Gastrocnemius medialis (tissue), 4 donors: Measurements from ENCODE around the gene CEP126. TPM values are rescaled to one million over a fixed set of nuclear protein-coding genes. Genes with fewer than 3 reads are reported as not detected.

Experiments
- ATAC-seq, 2 donors: fragments of 150-250 bp; one replicate each; pipeline ENCODE4 v1.9.1; 2016
- DNase-seq, 2 donors: peaks; one replicate each; pipeline ENCODE4 v3.0.0-alpha.2; 2019
- H3K27ac ChIP-seq, 4 donors: fragments of 200-600 bp; sonication (generic); 1 replicate in 1 of 4; 2 replicates in 3 of 4; pipeline ENCODE4 v1.5.1; 2016 to 2018; ENCODE audit warnings: mild to moderate bottlenecking in 2 of 4, moderate library complexity in 1 of 4
- H3K27me3 ChIP-seq, 3 donors: fragments of 200-600 bp; sonication (generic) in 2 of 3; 1 replicate in 1 of 3; 2 replicates in 2 of 3; pipeline versions ENCODE4 v1.5.1 to v1.6.0; 2016 to 2019; ENCODE audit warnings: mild to moderate bottlenecking in 1 of 3, moderate library complexity in 1 of 3
- H3K36me3 ChIP-seq, 2 donors: fragments of 200-600 bp; sonication (generic) in 1 of 2; one replicate each; pipeline ENCODE4 v1.5.1; 2017 to 2018
- H3K4me1 ChIP-seq, 2 donors: fragments of 200-600 bp; sonication (generic) in 1 of 2; one replicate each; pipeline ENCODE4 v1.5.1; 2016 to 2017; ENCODE audit warnings: mild to moderate bottlenecking in 2 of 2
- H3K4me3 ChIP-seq, 4 donors: fragments of 200-600 bp; sonication (generic) in 3 of 4; 1 replicate in 1 of 4; 2 replicates in 3 of 4; pipeline ENCODE4 v1.5.1; 2016 to 2019; ENCODE audit warnings: mild to moderate bottlenecking in 2 of 4
- H3K9me3 ChIP-seq, 3 donors: fragments of 200-600 bp; sonication (generic) in 2 of 3; 1 replicate in 1 of 3; 2 replicates in 2 of 3; pipeline ENCODE4 v1.5.1; 2016 to 2019
- POLR2A ChIP-seq, 2 donors: fragments of 450-650 bp; IDR thresholded peaks; one replicate each; pipeline ENCODE4 v1.6.1; 2017; ENCODE audit warnings: antibody characterized with exemption in 2 of 2, mild to moderate bottlenecking in 2 of 2, moderate library complexity in 2 of 2
- in situ Hi-C, 4 donors: fragments of 200-750 bp; cut with MboI; loops; one replicate each; pipeline versions ENCODE4 v1.15.0 to v1.8.0; 2017; ENCODE audit warnings: low sequenced_read_pairs in 4 of 4
- intact Hi-C: fragments of 100-400 bp; cut with DNase I; formaldehyde crosslinking; loops from one replicate; pipeline ENCODE4 v1.15.1; 2023; ENCODE audit warnings: low total_unique reads
- total RNA-seq, 4 donors: library from RNA; depleted of rRNA; stranded (reverse); fragments of >200 nt; gene quantifications; one replicate each; pipeline versions ENCODE4 v1.1.0 to v1.2.3, GENCODE V29; 2016
- TF ChIP-seq, protein P1 (sequence below), 5 experiments: fragments of 450-650 bp in 3 of 5; fragments of 200-600 bp in 2 of 5; sonication (generic) in 2 of 5; IDR thresholded peaks in 4 of 5; conservative IDR thresholded peaks in 1 of 5; 1 replicate in 4 of 5; 2 replicates in 1 of 5; pipeline ENCODE4 v1.5.1; 2016 to 2019; ENCODE audit warnings: antibody characterized with exemption in 5 of 5, mild to moderate bottlenecking in 3 of 5, moderate library complexity in 3 of 5

Gene CEP126
- total RNA-seq, 4 donors from 2014 or later = 0.42 to 0.63 (median 0.55) TPM

DNA sequence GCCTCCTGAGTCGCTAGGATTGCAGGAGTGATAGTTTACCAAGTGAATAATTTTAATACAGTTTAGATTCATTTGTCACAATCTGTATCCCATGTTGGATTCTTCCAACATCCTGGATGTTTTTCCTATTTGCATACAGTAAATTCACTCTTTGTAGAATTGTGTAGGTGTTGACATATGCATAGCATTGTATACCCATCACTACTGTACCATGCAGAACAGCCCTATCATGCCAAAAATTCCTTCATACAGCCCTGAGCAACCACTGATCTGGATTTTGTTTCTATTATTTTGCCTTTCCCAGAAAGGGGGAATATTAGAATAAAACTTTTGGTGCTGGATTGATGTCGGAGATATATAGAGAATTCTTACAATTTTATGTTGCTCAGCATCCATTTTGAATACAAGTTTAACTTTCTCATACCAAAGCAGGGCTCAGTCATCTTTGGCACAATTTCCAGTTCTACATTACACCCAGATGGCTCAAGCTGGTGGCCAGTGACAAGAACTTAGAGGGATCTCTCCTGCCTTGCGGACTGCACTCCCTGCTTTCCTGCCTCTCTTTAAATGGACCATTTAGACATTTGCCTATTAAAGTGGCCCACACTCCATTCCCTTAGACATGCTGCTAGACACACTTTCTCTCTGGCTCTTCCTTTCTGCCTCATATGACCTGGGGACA, 87.0 kb downstream of the CEP126 start:
- H3K27me3 ChIP-seq = no peaks in the 10 kb centered on the region
- H3K9me3 ChIP-seq = no peaks in the 10 kb centered on the region
- no peak overlapping the region for H3K27ac ChIP-seq
- no peaks in the 10 kb centered on the region for H3K4me1 ChIP-seq
- intact Hi-C loops = no loop called here
- no peak overlapping the region for H3K4me3 ChIP-seq
- ATAC-seq (no peak), DNase-seq (no peak)
- no peak for TF ChIP-seq POLR2A (IDR thresholded peaks at IDR 0.05)
- TF ChIP-seq, protein P1, sequence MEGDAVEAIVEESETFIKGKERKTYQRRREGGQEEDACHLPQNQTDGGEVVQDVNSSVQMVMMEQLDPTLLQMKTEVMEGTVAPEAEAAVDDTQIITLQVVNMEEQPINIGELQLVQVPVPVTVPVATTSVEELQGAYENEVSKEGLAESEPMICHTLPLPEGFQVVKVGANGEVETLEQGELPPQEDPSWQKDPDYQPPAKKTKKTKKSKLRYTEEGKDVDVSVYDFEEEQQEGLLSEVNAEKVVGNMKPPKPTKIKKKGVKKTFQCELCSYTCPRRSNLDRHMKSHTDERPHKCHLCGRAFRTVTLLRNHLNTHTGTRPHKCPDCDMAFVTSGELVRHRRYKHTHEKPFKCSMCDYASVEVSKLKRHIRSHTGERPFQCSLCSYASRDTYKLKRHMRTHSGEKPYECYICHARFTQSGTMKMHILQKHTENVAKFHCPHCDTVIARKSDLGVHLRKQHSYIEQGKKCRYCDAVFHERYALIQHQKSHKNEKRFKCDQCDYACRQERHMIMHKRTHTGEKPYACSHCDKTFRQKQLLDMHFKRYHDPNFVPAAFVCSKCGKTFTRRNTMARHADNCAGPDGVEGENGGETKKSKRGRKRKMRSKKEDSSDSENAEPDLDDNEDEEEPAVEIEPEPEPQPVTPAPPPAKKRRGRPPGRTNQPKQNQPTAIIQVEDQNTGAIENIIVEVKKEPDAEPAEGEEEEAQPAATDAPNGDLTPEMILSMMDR (IDR thresholded peaks at IDR 0.05 in 4 of 5, conservative IDR thresholded peaks at IDR 0.05 in 1 of 5) = no peak
- H3K36me3 ChIP-seq = no peaks in the 10 kb centered on the region
- in situ Hi-C loops = loop anchor here (10.0 to 25.0 kb wide), 3 partner anchors 137 to 539 kb away; no protein-coding TSS in a partner anchor

DNA sequence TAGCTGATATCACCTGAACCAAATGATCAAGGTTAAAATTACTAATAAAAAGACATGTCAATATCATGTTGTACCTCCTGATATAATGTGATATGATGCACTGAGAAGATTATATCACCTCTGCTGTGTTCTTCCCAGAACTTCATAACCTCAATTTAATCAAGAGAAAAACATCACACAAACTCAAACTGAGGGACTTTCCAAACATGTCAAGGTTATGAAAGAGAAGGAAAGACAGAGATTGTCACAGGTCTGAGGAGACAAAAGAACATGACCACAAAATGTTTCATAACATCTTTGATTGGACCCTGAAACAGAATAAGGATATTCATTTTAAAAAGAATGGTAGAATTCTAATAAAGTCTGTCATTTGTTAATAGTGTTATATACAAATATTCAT, 89.4 kb downstream of the CEP126 start:
- Histone ChIP-seq H3K27me3 (no peaks in the 10 kb centered on the region), H3K4me3 (no peak overlapping the region), H3K36me3 (no peaks in the 10 kb centered on the region), H3K9me3 (no peaks in the 10 kb centered on the region), H3K4me1 (no peaks in the 10 kb centered on the region), H3K27ac (no peak overlapping the region)
- DNase-seq = no peak
- ATAC-seq = no peak
- TF ChIP-seq POLR2A (IDR thresholded peaks at IDR 0.05) = no peak
- TF ChIP-seq, protein P1 (IDR thresholded peaks at IDR 0.05 in 4 of 5, conservative IDR thresholded peaks at IDR 0.05 in 1 of 5) = no peak
- in situ Hi-C loops (loop anchor here (10.0 to 25.0 kb wide), 3 partner anchors 139 to 542 kb away; no protein-coding TSS in a partner anchor), intact Hi-C loops (no loop called here)

DNA sequence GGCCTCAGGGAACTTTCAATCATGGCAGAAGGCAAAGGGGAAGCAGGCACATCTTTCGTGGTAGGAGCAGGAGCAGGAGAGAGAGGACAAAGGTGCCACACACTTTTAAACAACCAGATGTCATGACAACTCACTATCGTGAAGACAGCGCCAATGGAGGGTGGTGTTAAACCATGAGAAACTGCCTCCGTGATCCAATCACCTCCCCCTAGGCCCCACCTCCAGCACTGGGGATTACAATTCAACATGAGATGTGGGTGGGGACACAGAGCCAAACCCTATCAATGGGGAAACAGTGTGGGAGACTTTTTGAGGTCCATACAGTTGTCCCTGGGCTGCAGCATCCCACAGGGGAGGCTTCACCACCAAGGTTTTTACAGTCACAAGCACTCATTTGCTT, 90.5 kb downstream of the CEP126 start:
- in situ Hi-C loops (loop anchor here (10.0 to 25.0 kb wide), 3 partner anchors 141 to 543 kb away; no protein-coding TSS in a partner anchor), intact Hi-C loops (no loop called here)
- Histone ChIP-seq H3K9me3 (no peaks in the 10 kb centered on the region), H3K4me1 (no peaks in the 10 kb centered on the region), H3K36me3 (no peaks in the 10 kb centered on the region), H3K4me3 (no peak overlapping the region), H3K27ac (no peak overlapping the region), H3K27me3 (no peaks in the 10 kb centered on the region)
- TF ChIP-seq POLR2A (IDR thresholded peaks at IDR 0.05) = no peak
- TF ChIP-seq, protein P1 (IDR thresholded peaks at IDR 0.05 in 4 of 5, conservative IDR thresholded peaks at IDR 0.05 in 1 of 5) = no peak
- ATAC-seq (no peak), DNase-seq (no peak)

DNA sequence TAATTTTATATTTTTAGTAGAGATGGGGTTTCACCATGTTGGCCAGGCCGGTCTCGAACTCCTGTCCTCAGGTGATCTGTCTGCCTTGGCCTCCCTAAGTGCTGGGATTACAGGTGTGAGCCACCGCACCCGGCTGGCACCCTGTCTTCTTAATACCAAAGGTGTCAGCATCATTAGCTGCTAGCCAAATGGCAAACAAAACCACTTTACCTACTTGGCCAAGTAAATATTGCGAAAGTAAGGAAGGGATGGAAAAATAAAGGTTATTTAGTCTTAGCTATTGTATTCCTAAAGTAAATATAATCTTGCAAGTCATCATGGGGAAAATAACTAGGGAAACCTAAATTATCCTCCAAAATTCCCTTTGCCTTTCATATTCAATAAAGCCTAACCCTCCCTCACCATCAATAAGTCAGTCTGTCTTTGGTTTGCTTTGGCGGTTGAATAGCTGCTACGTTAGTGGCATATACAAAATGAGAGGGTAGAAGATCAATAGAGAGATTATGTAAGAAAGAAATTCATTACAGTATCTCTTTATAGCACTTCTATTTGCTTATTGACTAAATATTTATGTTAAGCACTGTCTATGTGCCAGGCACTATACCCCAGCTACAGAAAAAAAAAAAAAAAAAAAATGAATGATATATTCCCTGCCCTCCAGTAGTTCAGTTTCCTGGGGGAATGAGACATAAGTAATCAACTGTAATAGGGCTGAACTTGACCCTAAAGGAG, 92.2 kb downstream of the CEP126 start:
- intact Hi-C loops (loop anchor here (1.0 to 2.0 kb wide), 2 partner anchors 147 to 262 kb away; no protein-coding TSS in a partner anchor), in situ Hi-C loops (loop anchor here (10.0 to 25.0 kb wide), 3 partner anchors 142 to 545 kb away; no protein-coding TSS in a partner anchor)
- DNase-seq (no peak), ATAC-seq (no peak)
- no peak for TF ChIP-seq POLR2A (IDR thresholded peaks at IDR 0.05)
- TF ChIP-seq, protein P1 (IDR thresholded peaks at IDR 0.05 in 4 of 5, conservative IDR thresholded peaks at IDR 0.05 in 1 of 5) = no peak
- Histone ChIP-seq H3K9me3 (no peaks in the 10 kb centered on the region), H3K27me3 (no peaks in the 10 kb centered on the region), H3K27ac (peak overlapping the region in 1 of 4 donors; percentile 23), H3K4me1 (peaks cover 3 to 4% of the 10 kb centered on the region in 2 donors), H3K36me3 (no peaks in the 10 kb centered on the region), H3K4me3 (no peak overlapping the region)
